OCI-LY7 (cell line): ENCODE results near the gene SGMS1. TPM values are rescaled to one million over a fixed set of nuclear protein-coding genes. Genes with fewer than 3 reads are reported as not detected.

Source experiments
- BruUV-seq: library from RNA; stranded (reverse); fragments of 400-500 nt; replicated peaks from 2 replicates; lab custom pipeline; 2021; lab: Mats Ljungman, UMichigan
- CTCF ChIA-PET: fragments of 300-600 bp; sonication (Branson Sonifier 250); formaldehyde crosslinking; loops from one replicate; lab custom pipeline; 2022; ENCODE audit warnings: antibody characterized with exemption; ENCODE audit not compliant: unreplicated experiment; lab: Charles Lee
- POLR2A ChIA-PET: fragments of 300-600 bp; sonication (Branson Sonifier 250); formaldehyde crosslinking; loops from one replicate; lab custom pipeline; 2022; ENCODE audit warnings: antibody characterized with exemption; lab: Charles Lee
- DNase-seq: peaks from one replicate; pipeline ENCODE4 v3.0.0-alpha.2; 2015; ENCODE audit warnings: low spot score
- H2AFZ ChIP-seq: fragments of 200-600 bp; sonication (generic), shearing (Covaris generic); 2 replicates; pipeline ENCODE4 v1.6.1; 2014; ENCODE audit warnings: mild to moderate bottlenecking, antibody characterized with exemption, low read length, moderate library complexity
- H3K27ac ChIP-seq: fragments of 200-600 bp; sonication (generic); 2 replicates; pipeline ENCODE4 v1.5.1; 2014; ENCODE audit warnings: mixed run types, low read depth, mild to moderate bottlenecking, moderate library complexity, low read length, inconsistent platforms; ENCODE audit not compliant: poor library complexity, severe bottlenecking
- H3K36me3 ChIP-seq: fragments of 200-600 bp; sonication (generic); 2 replicates; pipeline ENCODE4 v1.6.1; 2014; ENCODE audit warnings: mild to moderate bottlenecking, antibody characterized with exemption, low read length, moderate library complexity, mixed read lengths; ENCODE audit not compliant: insufficient read depth
- H3K4me1 ChIP-seq: fragments of 200-600 bp; sonication (generic); 2 replicates; pipeline ENCODE4 v1.5.1; 2014; ENCODE audit warnings: mild to moderate bottlenecking, low read length; ENCODE audit not compliant: insufficient read depth, poor library complexity, severe bottlenecking
- H3K4me2 ChIP-seq: fragments of 200-600 bp; sonication (generic); 2 replicates; pipeline ENCODE4 v1.6.1; 2014; ENCODE audit warnings: mild to moderate bottlenecking, low read length
- H3K4me3 ChIP-seq: fragments of 200-600 bp; sonication (generic); 2 replicates; pipeline ENCODE4 v1.5.1; 2014; ENCODE audit warnings: mild to moderate bottlenecking, low read depth, low read length; ENCODE audit not compliant: poor library complexity, severe bottlenecking
- H3K79me2 ChIP-seq: fragments of 200-600 bp; sonication (generic); 2 replicates; pipeline ENCODE4 v1.6.1; 2016; ENCODE audit warnings: low read depth, mild to moderate bottlenecking, low read length, moderate library complexity, mixed read lengths; ENCODE audit not compliant: insufficient read depth
- H3K9me2 ChIP-seq: fragments of 200-600 bp; sonication (generic); 2 replicates; pipeline ENCODE4 v1.6.1; 2016; ENCODE audit warnings: mild to moderate bottlenecking, low read length, mixed read lengths; ENCODE audit not compliant: insufficient read depth
- H3K9me3 ChIP-seq: fragments of 200-600 bp; sonication (generic); 2 replicates; pipeline ENCODE4 v1.6.1; 2014; ENCODE audit warnings: mild to moderate bottlenecking, mixed run types, low read length, mixed read lengths
- H4K20me1 ChIP-seq: fragments of 200-600 bp; sonication (generic); 2 replicates; pipeline ENCODE4 v1.6.1; 2014; ENCODE audit warnings: mild to moderate bottlenecking, antibody characterized with exemption, low read length, moderate library complexity, mixed read lengths; ENCODE audit not compliant: insufficient read depth
- CTCF ChIP-seq: fragments of 200-600 bp; sonication (generic); conservative IDR thresholded peaks from 2 replicates; pipeline ENCODE4 v1.5.1; 2014; ENCODE audit warnings: mild to moderate bottlenecking, antibody characterized with exemption, low read length, moderate library complexity, mixed read lengths
- EZH2phosphoT487 ChIP-seq: fragments of 200-600 bp; sonication (generic); IDR thresholded peaks from 2 replicates; pipeline ENCODE4 v1.6.1; 2018; ENCODE audit warnings: low read depth, borderline replicate concordance, mild to moderate bottlenecking, mixed run types, antibody characterized with exemption, low read length, moderate library complexity, mixed read lengths
- intact Hi-C: fragments of 100-400 bp; cut with micrococcal nuclease; formaldehyde crosslinking; loops from one replicate; pipeline ENCODE4 v1.10.0; 2022; ENCODE audit not compliant: unreplicated experiment
- total RNA-seq, 2 experiments: library from RNA; depleted of rRNA in 1 of 2; stranded (reverse); fragments of >200 nt in 1 of 2; shearing (Covaris generic) in 1 of 2; gene quantifications; 2 replicates each; pipeline ENCODE4 v1.2.3, GENCODE V29; 2014 to 2022

SGMS1 gene
- total RNA-seq, 2 experiments from 2014 or later = 45.4 to 57.5 TPM

GRCh38 chr10:50362547-50363125 is 261.1 kb downstream of the SGMS1 start:
- Histone ChIP-seq H3K9me3 (no peaks in the 10 kb centered on the region), H3K79me2 (peaks cover 54% of the 10 kb centered on the region), H3K4me1 (peaks cover 68% of the 10 kb centered on the region), H4K20me1 (no peaks in the 10 kb centered on the region), H2AFZ (peak overlapping the region; percentile 15; the same call in 1 of the 2 replicates), H3K36me3 (peaks cover 10% of the 10 kb centered on the region), H3K4me2 (peak overlapping the region; percentile 88), H3K4me3 (peak overlapping the region; percentile 72), H3K27ac (peak overlapping the region; percentile 100), H3K9me2 (no peaks in the 10 kb centered on the region)
- CTCF ChIA-PET = no interaction called here
- intact Hi-C loops = no loop called here
- DNase-seq = peak; percentile 90
- BruUV-seq = no TSS peak
- no peak for TF ChIP-seq EZH2phosphoT487
- TF ChIP-seq CTCF = no peak
- POLR2A ChIA-PET = interaction anchor here (0.8 to 5.1 kb wide), 6 partner anchors 23 to 291 kb away, joined by 3 to 36 read pairs (median 4); no protein-coding TSS in a partner anchor

GRCh38 chr10:50361946-50362345 is 261.8 kb downstream of the SGMS1 start:
- Histone ChIP-seq H3K27ac (peak overlapping the region; percentile 100), H3K4me2 (peak overlapping the region; percentile 88), H3K4me1 (peaks cover 75% of the 10 kb centered on the region), H4K20me1 (no peaks in the 10 kb centered on the region), H3K79me2 (peaks cover 61% of the 10 kb centered on the region), H3K4me3 (peak overlapping the region; percentile 72), H2AFZ (no peak overlapping the region; the same call in 1 of the 2 replicates), H3K9me2 (no peaks in the 10 kb centered on the region), H3K36me3 (peaks cover 10% of the 10 kb centered on the region), H3K9me3 (no peaks in the 10 kb centered on the region)
- ChIA-PET CTCF (no interaction called here), POLR2A (interaction anchor here (0.9 to 5.1 kb wide), 8 partner anchors 13 to 292 kb away, joined by 3 to 36 read pairs (median 4); no protein-coding TSS in a partner anchor)
- DNase-seq = peak; percentile 79
- no peak for TF ChIP-seq CTCF
- intact Hi-C loops = loop anchor here (2.0 kb wide), 1 partner anchor 287 kb away; no protein-coding TSS in a partner anchor
- no TSS peak for BruUV-seq
